H1 (cell line): ENCODE results near the gene PLVAP. TPM values are rescaled to one million over a fixed set of nuclear protein-coding genes. Genes with fewer than 3 reads are reported as not detected.

Experiments
- BRCA1 ChIP-seq: IDR thresholded peaks from 2 replicates; pipeline ENCODE4 v1.6.1; 2012; ENCODE audit warnings: low read depth, low read length, improper control_type of control experiment
- JUND ChIP-seq: IDR thresholded peaks from 2 replicates; pipeline ENCODE4 v1.6.1; 2011; ENCODE audit warnings: mild to moderate bottlenecking, improper control_type of control experiment, low read length
- KDM4A ChIP-seq: IDR thresholded peaks from one replicate; pipeline ENCODE4 v1.7.1; 2012; ENCODE audit warnings: low read depth, mild to moderate bottlenecking, moderate library complexity, low read length, inconsistent platforms; ENCODE audit not compliant: severe bottlenecking
- MAFK ChIP-seq: IDR thresholded peaks from 2 replicates; pipeline ENCODE4 v1.6.1; 2012; ENCODE audit warnings: low read depth, mild to moderate bottlenecking, improper control_type of control experiment, low read length
- RBBP5 ChIP-seq: IDR thresholded peaks from 2 replicates; pipeline ENCODE4 v1.7.1; 2012; ENCODE audit warnings: low read depth, mild to moderate bottlenecking, inconsistent platforms, low read length, moderate library complexity, borderline replicate concordance
- SIN3A ChIP-seq, 2 experiments: IDR thresholded peaks in 1 of 2; conservative IDR thresholded peaks in 1 of 2; 2 replicates each; pipeline ENCODE4 v1.6.1; 2011 to 2012; ENCODE audit warnings: low read length in 2 of 2, improper control_type of control experiment in 1 of 2, low read depth in 1 of 2, mild to moderate bottlenecking in 1 of 2
- polyA plus RNA-seq, 7 experiments: library from polyadenylated mRNA; depleted of rRNA in 3 of 7; stranded (reverse) in 5 of 7; unstranded in 2 of 7; fragments of >200 nt in 5 of 7; fragments of 200-250 nt in 2 of 7; gene quantifications; 1 replicate in 5 of 7; 2 replicates in 1 of 7; 4 replicates in 1 of 7; pipeline versions ENCODE4 v1.2.1 to v1.2.3, GENCODE V29; 2011 to 2013; ENCODE audit warnings: missing spikeins in 2 of 7, mixed read lengths in 2 of 7
- total RNA-seq: library from RNA; stranded (reverse); fragmentation: NEBNext Ultra II Directional; extraction: Animal tissue kit (Norgen Biotek cat#: 25700); gene quantifications from 2 replicates; pipeline ENCODE4 v1.2.1, GENCODE V29; 2021
- TF ChIP-seq, protein P1 (sequence below): IDR thresholded peaks from 2 replicates; pipeline ENCODE4 v1.6.1; 2012; ENCODE audit warnings: inconsistent platforms

PLVAP gene
- total and polyA plus RNA-seq, 2 of the 8 experiments (the other 6 are each of a cell fraction or from before 2014, with no cell fraction given), result 0.32 TPM; not detected in 1

DNA sequence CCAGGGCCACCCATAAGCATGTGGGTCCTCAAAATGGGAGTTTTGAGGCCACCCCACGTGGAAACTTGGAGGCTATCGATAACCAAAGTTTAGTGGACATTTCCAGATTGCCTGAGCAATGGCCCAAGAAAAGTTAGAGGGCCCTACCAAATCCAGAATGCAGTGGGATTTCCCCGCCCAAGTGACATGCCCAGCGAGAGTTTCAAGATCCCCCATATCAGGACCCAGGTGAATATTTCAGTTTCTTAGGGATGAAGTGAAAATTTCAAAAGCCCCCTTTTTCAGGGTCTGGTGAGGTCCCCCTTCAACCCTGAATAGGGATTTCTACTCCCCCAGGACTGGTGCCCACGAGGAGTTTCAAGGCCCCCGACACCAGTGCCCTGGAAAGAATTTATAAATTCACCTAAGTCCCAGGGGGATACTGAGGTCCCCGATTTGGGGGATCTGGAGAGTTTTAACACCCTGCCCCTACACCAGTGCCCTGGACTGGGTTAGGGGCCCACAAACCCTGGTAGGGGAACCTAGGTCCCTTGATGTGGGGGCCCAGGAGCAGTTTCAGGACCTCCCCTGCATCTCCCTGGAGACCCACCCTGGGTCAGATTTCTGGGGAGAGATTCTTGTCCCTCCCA, 27.6 kb upstream of the PLVAP start (continued):
- TF ChIP-seq SIN3A (conservative IDR thresholded peaks at IDR 0.05 in 1 of 2, IDR thresholded peaks at IDR 0.05 in 1 of 2; ENCODE audit: low read depth in 1 of 2, low read length in 2 of 2) (no peak), KDM4A (no peak), BRCA1 (no peak), JUND (no peak), MAFK (no peak), RBBP5 (no peak)
- TF ChIP-seq, protein P1, sequence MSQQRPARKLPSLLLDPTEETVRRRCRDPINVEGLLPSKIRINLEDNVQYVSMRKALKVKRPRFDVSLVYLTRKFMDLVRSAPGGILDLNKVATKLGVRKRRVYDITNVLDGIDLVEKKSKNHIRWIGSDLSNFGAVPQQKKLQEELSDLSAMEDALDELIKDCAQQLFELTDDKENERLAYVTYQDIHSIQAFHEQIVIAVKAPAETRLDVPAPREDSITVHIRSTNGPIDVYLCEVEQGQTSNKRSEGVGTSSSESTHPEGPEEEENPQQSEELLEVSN, result no peak
